ENCODE results near the gene LRRC14B.

The LRRC14B gene

GRCh38 chr5:191036-191948, at the start of gene LRRC14B:
Gene LRRC14B, plus strand, starts transcription at chr5:191495. Its CDS starts 44 bp downstream, at chr5:191539.
- H3K27me3 ChIP-seq (ENCODE audit: control insufficient read depth in 2 of 2, insufficient read depth in 2 of 2, low read length in 2 of 2): peaks cover 0 to 12% of the 10 kb centered on the region in 2 donors
- peak within 1 kb of the TSS in 1 of 2 donors; percentile 13 for H3K4me3 ChIP-seq (ENCODE audit: low read length in 2 of 2)
- H3K36me3 ChIP-seq (ENCODE audit: control insufficient read depth in 2 of 2, insufficient read depth in 2 of 2, low read length in 2 of 2): no peaks in the 10 kb centered on the region
- peaks cover 5 to 9% of the 10 kb centered on the region in 2 donors for H3K4me1 ChIP-seq (ENCODE audit: control insufficient read depth in 2 of 2, insufficient read depth in 2 of 2, low read length in 2 of 2)
- H3K9ac ChIP-seq (ENCODE audit: low read depth in 1 of 2, low read length in 2 of 2): no peak within 1 kb of the TSS
- no peaks in the 10 kb centered on the region for H3K9me3 ChIP-seq (ENCODE audit: control insufficient read depth in 2 of 2, low read length in 2 of 2)
- peak within 1 kb of the TSS in 1 of 2 donors; percentile 43 for H3K27ac ChIP-seq (ENCODE audit: low read depth in 2 of 2, low read length in 2 of 2)

DNA sequence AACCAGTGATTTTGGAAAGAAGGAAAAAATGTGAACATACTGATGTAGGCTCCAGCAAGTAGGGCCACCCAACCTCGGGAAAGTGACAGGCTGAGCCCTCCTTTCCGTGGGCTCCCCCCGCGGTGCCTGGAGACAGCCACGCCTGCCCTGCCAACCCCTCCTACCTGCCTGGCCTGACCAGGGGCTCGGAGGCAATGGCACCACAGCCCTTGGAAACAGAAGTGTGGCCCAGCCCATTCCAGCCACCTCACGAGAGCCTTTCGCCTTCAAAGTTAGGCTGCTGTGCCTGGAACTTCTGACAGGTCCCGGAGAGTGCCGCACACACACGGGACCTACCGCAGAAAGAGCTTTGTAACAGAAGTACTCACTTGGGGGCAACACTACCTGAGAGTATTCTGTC, 49.5 kb upstream of the LRRC14B start:
- H3K4me3 ChIP-seq (ENCODE audit: low read length in 2 of 2): no peak overlapping the region
- no peaks in the 10 kb centered on the region for H3K27me3 ChIP-seq (ENCODE audit: control insufficient read depth in 2 of 2, insufficient read depth in 2 of 2, low read length in 2 of 2)
- H3K27ac ChIP-seq (ENCODE audit: low read depth in 2 of 2, low read length in 2 of 2): no peak overlapping the region
- H3K4me1 ChIP-seq (ENCODE audit: control insufficient read depth in 2 of 2, insufficient read depth in 2 of 2, low read length in 2 of 2): no peaks in the 10 kb centered on the region
- H3K36me3 ChIP-seq (ENCODE audit: control insufficient read depth in 2 of 2, insufficient read depth in 2 of 2, low read length in 2 of 2): no peaks in the 10 kb centered on the region
- no peak overlapping the region for H3K9ac ChIP-seq (ENCODE audit: low read depth in 1 of 2, low read length in 2 of 2)
- no peaks in the 10 kb centered on the region for H3K9me3 ChIP-seq (ENCODE audit: control insufficient read depth in 2 of 2, low read length in 2 of 2)

GRCh38 chr5:142246-142810, 49.0 kb upstream of the LRRC14B start:
- Histone ChIP-seq H3K4me3 (ENCODE audit: low read length in 2 of 2) (no peak overlapping the region), H3K27ac (ENCODE audit: low read depth in 2 of 2, low read length in 2 of 2) (no peak overlapping the region), H3K4me1 (ENCODE audit: control insufficient read depth in 2 of 2, insufficient read depth in 2 of 2, low read length in 2 of 2) (no peaks in the 10 kb centered on the region), H3K27me3 (ENCODE audit: control insufficient read depth in 2 of 2, insufficient read depth in 2 of 2, low read length in 2 of 2) (no peaks in the 10 kb centered on the region), H3K9ac (ENCODE audit: low read depth in 1 of 2, low read length in 2 of 2) (no peak overlapping the region), H3K36me3 (ENCODE audit: control insufficient read depth in 2 of 2, insufficient read depth in 2 of 2, low read length in 2 of 2) (no peaks in the 10 kb centered on the region), H3K9me3 (ENCODE audit: control insufficient read depth in 2 of 2, low read length in 2 of 2) (peaks cover 0 to 4% of the 10 kb centered on the region in 2 donors)

GRCh38 chr5:143041-143440, 48.3 kb upstream of the LRRC14B start:
- Histone ChIP-seq H3K27me3 (ENCODE audit: control insufficient read depth in 2 of 2, insufficient read depth in 2 of 2, low read length in 2 of 2) (no peaks in the 10 kb centered on the region), H3K4me3 (ENCODE audit: low read length in 2 of 2) (no peak overlapping the region), H3K4me1 (ENCODE audit: control insufficient read depth in 2 of 2, insufficient read depth in 2 of 2, low read length in 2 of 2) (no peaks in the 10 kb centered on the region), H3K9ac (ENCODE audit: low read depth in 1 of 2, low read length in 2 of 2) (no peak overlapping the region), H3K9me3 (ENCODE audit: control insufficient read depth in 2 of 2, low read length in 2 of 2) (peaks cover 0 to 8% of the 10 kb centered on the region in 2 donors), H3K27ac (ENCODE audit: low read depth in 2 of 2, low read length in 2 of 2) (no peak overlapping the region), H3K36me3 (ENCODE audit: control insufficient read depth in 2 of 2, insufficient read depth in 2 of 2, low read length in 2 of 2) (no peaks in the 10 kb centered on the region)

DNA sequence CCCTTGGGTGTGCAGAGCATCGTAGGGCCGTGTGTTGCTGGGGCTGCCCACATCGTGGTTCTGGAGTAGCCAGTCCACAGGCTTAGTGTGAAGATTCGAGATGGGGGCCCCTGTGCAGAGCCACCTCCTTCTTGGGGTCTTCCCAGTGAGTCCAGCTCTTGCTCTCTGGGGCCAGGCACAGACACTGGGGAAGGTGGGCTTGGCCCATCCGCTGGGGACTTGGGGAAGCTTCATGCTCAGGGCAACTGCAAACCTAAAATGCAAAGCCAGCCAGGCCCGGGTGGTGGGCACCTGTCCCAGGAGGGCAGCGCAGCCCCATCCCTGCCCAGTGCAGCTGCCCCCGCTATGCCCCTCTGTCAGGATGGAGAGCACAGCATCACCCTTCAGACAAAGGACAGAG, 46.4 kb upstream of the LRRC14B start:
- Histone ChIP-seq H3K27ac (ENCODE audit: low read depth in 2 of 2, low read length in 2 of 2) (no peak overlapping the region), H3K4me1 (ENCODE audit: control insufficient read depth in 2 of 2, insufficient read depth in 2 of 2, low read length in 2 of 2) (no peaks in the 10 kb centered on the region), H3K36me3 (ENCODE audit: control insufficient read depth in 2 of 2, insufficient read depth in 2 of 2, low read length in 2 of 2) (no peaks in the 10 kb centered on the region), H3K9me3 (ENCODE audit: control insufficient read depth in 2 of 2, low read length in 2 of 2) (peaks cover 0 to 12% of the 10 kb centered on the region in 2 donors), H3K4me3 (ENCODE audit: low read length in 2 of 2) (no peak overlapping the region), H3K9ac (ENCODE audit: low read depth in 1 of 2, low read length in 2 of 2) (no peak overlapping the region), H3K27me3 (ENCODE audit: control insufficient read depth in 2 of 2, insufficient read depth in 2 of 2, low read length in 2 of 2) (no peaks in the 10 kb centered on the region)

- H3K4me1 ChIP-seq (ENCODE audit: control insufficient read depth in 2 of 2, insufficient read depth in 2 of 2, low read length in 2 of 2): no peaks in the 10 kb centered on the region
- no peak overlapping the region for H3K4me3 ChIP-seq (ENCODE audit: low read length in 2 of 2)
- H3K36me3 ChIP-seq (ENCODE audit: control insufficient read depth in 2 of 2, insufficient read depth in 2 of 2, low read length in 2 of 2): no peaks in the 10 kb centered on the region
- no peak overlapping the region for H3K9ac ChIP-seq (ENCODE audit: low read depth in 1 of 2, low read length in 2 of 2)
- no peak overlapping the region for H3K27ac ChIP-seq (ENCODE audit: low read depth in 2 of 2, low read length in 2 of 2)
- H3K9me3 ChIP-seq (ENCODE audit: control insufficient read depth in 2 of 2, low read length in 2 of 2): peaks cover 0 to 12% of the 10 kb centered on the region in 2 donors
- no peaks in the 10 kb centered on the region for H3K27me3 ChIP-seq (ENCODE audit: control insufficient read depth in 2 of 2, insufficient read depth in 2 of 2, low read length in 2 of 2)
These were observed 45.5 kb upstream of the LRRC14B start for GRCh38 chr5:145585-146323.

GRCh38 chr5:147751-148150, 43.5 kb upstream of the LRRC14B start:
- Histone ChIP-seq H3K36me3 (ENCODE audit: control insufficient read depth in 2 of 2, insufficient read depth in 2 of 2, low read length in 2 of 2) (no peaks in the 10 kb centered on the region), H3K4me3 (ENCODE audit: low read length in 2 of 2) (no peak overlapping the region), H3K27me3 (ENCODE audit: control insufficient read depth in 2 of 2, insufficient read depth in 2 of 2, low read length in 2 of 2) (no peaks in the 10 kb centered on the region), H3K27ac (ENCODE audit: low read depth in 2 of 2, low read length in 2 of 2) (no peak overlapping the region), H3K4me1 (ENCODE audit: control insufficient read depth in 2 of 2, insufficient read depth in 2 of 2, low read length in 2 of 2) (no peaks in the 10 kb centered on the region), H3K9me3 (ENCODE audit: control insufficient read depth in 2 of 2, low read length in 2 of 2) (peaks cover 0 to 12% of the 10 kb centered on the region in 2 donors), H3K9ac (ENCODE audit: low read depth in 1 of 2, low read length in 2 of 2) (no peak overlapping the region)

DNA sequence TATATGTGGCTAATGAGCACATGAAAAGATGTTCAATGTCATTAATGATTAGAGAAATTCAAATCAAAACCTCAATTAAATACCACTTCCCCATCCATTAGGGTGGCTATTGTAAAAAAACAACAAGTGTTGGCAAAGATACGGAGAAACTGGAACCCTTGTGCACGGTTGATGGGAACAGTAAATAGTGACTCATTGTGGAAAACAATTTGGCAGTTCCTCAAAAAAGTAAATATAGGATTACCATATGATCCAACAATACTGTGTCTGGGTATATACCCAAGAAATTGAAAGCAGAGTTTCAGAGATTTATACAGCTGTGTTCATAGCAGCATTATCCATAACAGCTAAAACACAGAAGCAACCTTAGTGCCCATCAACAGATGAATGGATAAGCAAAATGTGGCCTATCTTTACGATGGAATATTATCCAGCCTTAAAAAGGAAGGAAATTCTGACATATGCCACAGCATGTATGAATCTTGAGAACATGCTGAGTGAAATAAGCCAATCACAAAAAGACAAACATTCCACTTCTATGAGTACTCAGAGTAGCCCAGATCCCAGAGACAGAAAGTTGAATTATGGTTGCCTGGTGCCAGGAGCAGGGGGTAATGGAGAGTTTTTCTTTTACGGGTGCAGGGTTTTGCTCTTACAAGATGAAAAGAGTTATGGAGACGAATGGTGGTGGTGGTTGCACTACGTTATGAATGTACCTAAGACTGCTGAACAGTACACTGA, 41.4 kb upstream of the LRRC14B start:
- Histone ChIP-seq H3K9me3 (ENCODE audit: control insufficient read depth in 2 of 2, low read length in 2 of 2) (peaks cover 0 to 12% of the 10 kb centered on the region in 2 donors), H3K27me3 (ENCODE audit: control insufficient read depth in 2 of 2, insufficient read depth in 2 of 2, low read length in 2 of 2) (no peaks in the 10 kb centered on the region), H3K27ac (ENCODE audit: low read depth in 2 of 2, low read length in 2 of 2) (no peak overlapping the region), H3K36me3 (ENCODE audit: control insufficient read depth in 2 of 2, insufficient read depth in 2 of 2, low read length in 2 of 2) (no peaks in the 10 kb centered on the region), H3K9ac (ENCODE audit: low read depth in 1 of 2, low read length in 2 of 2) (no peak overlapping the region), H3K4me3 (ENCODE audit: low read length in 2 of 2) (no peak overlapping the region), H3K4me1 (ENCODE audit: control insufficient read depth in 2 of 2, insufficient read depth in 2 of 2, low read length in 2 of 2) (no peaks in the 10 kb centered on the region)

DNA sequence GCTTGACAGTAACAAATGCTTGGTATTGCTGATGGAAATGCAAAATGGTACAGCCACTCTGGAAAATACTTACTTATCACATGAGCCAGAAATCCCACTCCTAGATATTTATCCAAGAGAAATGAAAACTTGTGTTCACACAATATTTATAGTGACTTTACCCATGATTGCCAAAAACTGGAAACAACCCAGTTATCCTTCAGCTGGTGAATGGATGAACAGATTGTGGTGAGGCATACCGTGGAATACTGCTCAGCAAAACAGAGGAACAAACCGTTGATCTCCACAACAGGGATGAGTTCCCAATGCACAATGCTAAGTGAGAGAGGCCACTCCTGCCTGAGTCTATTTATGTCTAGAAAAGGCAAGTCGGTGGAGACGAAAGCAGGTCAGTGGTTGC, 40.5 kb upstream of the LRRC14B start:
- Histone ChIP-seq H3K36me3 (ENCODE audit: control insufficient read depth in 2 of 2, insufficient read depth in 2 of 2, low read length in 2 of 2) (no peaks in the 10 kb centered on the region), H3K9ac (ENCODE audit: low read depth in 1 of 2, low read length in 2 of 2) (no peak overlapping the region), H3K27ac (ENCODE audit: low read depth in 2 of 2, low read length in 2 of 2) (no peak overlapping the region), H3K27me3 (ENCODE audit: control insufficient read depth in 2 of 2, insufficient read depth in 2 of 2, low read length in 2 of 2) (no peaks in the 10 kb centered on the region), H3K4me3 (ENCODE audit: low read length in 2 of 2) (no peak overlapping the region), H3K4me1 (ENCODE audit: control insufficient read depth in 2 of 2, insufficient read depth in 2 of 2, low read length in 2 of 2) (no peaks in the 10 kb centered on the region), H3K9me3 (ENCODE audit: control insufficient read depth in 2 of 2, low read length in 2 of 2) (peaks cover 0 to 12% of the 10 kb centered on the region in 2 donors)
